NK-92 (cell line): ENCODE measurements around the gene TADA1.

Experiments used
- DNase-seq: peaks from one replicate; lab custom pipeline; 2025; ENCODE audit not compliant: unreplicated experiment; lab: John Stamatoyannopoulos, UW

The TADA1 gene

GRCh38 chr1:166875734-166876539 is at the start of gene TADA1:
Gene TADA1 (minus strand): TSS chr1:166876264. CDS start chr1:166876233, 31 bp downstream.
- DNase-seq: peak; percentile 91

- no peak for DNase-seq
Observed at GRCh38 chr1:166924823-166925541, 48.9 kb upstream of the TADA1 start.

- no peak for DNase-seq
Observed at GRCh38 chr1:166920561-166921475, 44.8 kb upstream of the TADA1 start.

GRCh38 chr1:166918956-166919316 is 42.9 kb upstream of the TADA1 start:
- DNase-seq: no peak

GRCh38 chr1:166918088-166918955 is 42.3 kb upstream of the TADA1 start:
- DNase-seq: no peak

GRCh38 chr1:166915941-166916340 is 39.9 kb upstream of the TADA1 start:
- DNase-seq: no peak

GRCh38 chr1:166915042-166915441 is 39.0 kb upstream of the TADA1 start:
- DNase-seq: no peak

- DNase-seq: no peak
Observed at GRCh38 chr1:166914111-166914510, 38.0 kb upstream of the TADA1 start.

- no peak for DNase-seq
Observed at GRCh38 chr1:166911624-166912023, 35.6 kb upstream of the TADA1 start.

- no peak for DNase-seq
Observed at GRCh38 chr1:166910396-166910994, 34.4 kb upstream of the TADA1 start.

- DNase-seq: no peak
Observed at GRCh38 chr1:166908942-166909341, 32.9 kb upstream of the TADA1 start.

GRCh38 chr1:166907763-166908162 is 31.7 kb upstream of the TADA1 start:
- no peak for DNase-seq

GRCh38 chr1:166907051-166907450 is 31.0 kb upstream of the TADA1 start:
- DNase-seq: no peak

GRCh38 chr1:166906647-166907046 is 30.6 kb upstream of the TADA1 start:
- DNase-seq: no peak

GRCh38 chr1:166905900-166906299 is 29.8 kb upstream of the TADA1 start:
- DNase-seq: no peak

- no peak for DNase-seq
Observed at GRCh38 chr1:166905136-166905535, 29.1 kb upstream of the TADA1 start.

- DNase-seq: no peak
Observed at GRCh38 chr1:166903232-166903631, 27.2 kb upstream of the TADA1 start.

GRCh38 chr1:166902279-166902678 is 26.2 kb upstream of the TADA1 start:
- DNase-seq: no peak

GRCh38 chr1:166900987-166901386 is 24.9 kb upstream of the TADA1 start:
- no peak for DNase-seq

GRCh38 chr1:166899769-166900168 is 23.7 kb upstream of the TADA1 start:
- DNase-seq: no peak
